Measurements from ENCODE around the gene COLQ. TPM values are rescaled to one million over a fixed set of nuclear protein-coding genes. Genes with fewer than 3 reads are reported as not detected.

The COLQ gene
- total RNA-seq, 2 experiments from 2014 or later: 3.6 to 5.2 TPM

GRCh38 chr3:15479400-15480224, 41.9 kb downstream of the COLQ start:
- no peak for DNase-seq
- Mint-ChIP-seq H3K36me3 (ENCODE audit: low read depth) (no peaks in the 10 kb centered on the region), H3K4me1 (peaks cover 2% of the 10 kb centered on the region), H3K9me3 (no peaks in the 10 kb centered on the region), H3K4me3 (no peak overlapping the region), H3K27me3 (peaks cover 26% of the 10 kb centered on the region), H3K27ac (no peak overlapping the region)
- ChIA-PET CTCF (interaction anchor here (1.0 kb wide), 1 partner anchor 8 kb away, joined by 3 read pairs; no protein-coding TSS in a partner anchor), POLR2A (no interaction called here)

- Mint-ChIP-seq H3K36me3 (ENCODE audit: low read depth) (no peaks in the 10 kb centered on the region), H3K27ac (no peak overlapping the region), H3K27me3 (peaks cover 17% of the 10 kb centered on the region), H3K9me3 (no peaks in the 10 kb centered on the region), H3K4me3 (no peak overlapping the region), H3K4me1 (peaks cover 2% of the 10 kb centered on the region)
- DNase-seq: no peak
- ChIA-PET CTCF (no interaction called here), POLR2A (no interaction called here)
Measured at GRCh38 chr3:15478640-15478979, 42.9 kb downstream of the COLQ start.

DNA sequence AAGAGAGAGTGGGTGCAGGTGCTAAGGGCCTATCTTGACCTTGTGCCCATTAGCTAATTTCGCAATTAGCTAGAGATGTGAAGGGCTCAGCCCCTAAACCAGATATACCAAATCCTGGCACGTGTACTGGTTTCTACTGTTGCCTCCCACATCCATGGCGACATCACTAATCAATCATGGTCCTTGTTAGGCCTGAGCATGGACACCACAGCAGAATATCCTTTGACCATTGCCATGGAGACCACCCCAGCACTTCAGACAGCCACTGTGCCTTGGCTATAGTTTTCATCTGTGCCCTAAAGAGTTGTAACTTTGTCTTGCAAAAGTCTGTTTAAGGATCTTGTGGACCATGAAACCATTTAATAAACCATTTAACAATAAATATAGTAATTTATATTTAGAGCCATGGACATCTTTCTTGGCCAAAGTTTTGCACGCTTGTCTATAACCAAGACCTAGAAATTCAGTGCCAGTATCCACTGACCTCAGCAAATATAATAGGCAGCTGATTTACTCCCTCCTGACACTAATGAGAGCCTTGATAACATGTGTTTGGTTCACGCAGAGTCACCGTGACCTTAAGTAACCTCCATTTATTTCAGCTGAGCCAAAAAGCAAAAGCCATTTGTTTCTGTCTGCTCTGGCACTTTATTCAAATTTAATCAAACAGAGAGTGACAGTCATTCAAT, 43.4 kb downstream of the COLQ start:
- DNase-seq: no peak
- ChIA-PET CTCF (no interaction called here), POLR2A (no interaction called here)
- H3K9me3 Mint-ChIP-seq: no peaks in the 10 kb centered on the region
- H3K27me3 Mint-ChIP-seq: peaks cover 13% of the 10 kb centered on the region
- no peak overlapping the region for H3K27ac Mint-ChIP-seq
- H3K4me3 Mint-ChIP-seq: no peak overlapping the region
- no peaks in the 10 kb centered on the region for H3K36me3 Mint-ChIP-seq (ENCODE audit: low read depth)
- no peaks in the 10 kb centered on the region for H3K4me1 Mint-ChIP-seq

DNA sequence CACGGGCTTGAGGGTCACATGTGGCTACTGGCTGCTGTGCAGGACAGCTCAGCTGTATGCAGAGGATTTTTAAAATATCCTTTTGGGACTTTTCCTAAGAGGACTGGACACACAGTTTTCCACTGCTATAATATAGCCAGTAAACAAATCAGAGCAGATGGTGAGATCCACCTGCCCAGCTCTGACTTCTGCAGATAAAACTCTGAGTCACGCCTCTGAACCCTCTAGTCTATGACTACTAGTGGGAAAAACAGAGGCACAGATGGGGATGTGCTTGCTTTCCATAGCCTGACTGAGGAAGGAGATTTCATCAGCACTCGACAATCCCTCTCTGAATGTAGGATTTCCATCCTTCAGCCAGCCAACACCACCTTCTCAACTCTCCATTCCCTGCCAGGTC, 45.1 kb downstream of the COLQ start:
- no peak for DNase-seq
- ChIA-PET POLR2A (no interaction called here), CTCF (no interaction called here)
- Mint-ChIP-seq H3K4me1 (no peaks in the 10 kb centered on the region), H3K36me3 (ENCODE audit: low read depth) (no peaks in the 10 kb centered on the region), H3K9me3 (no peaks in the 10 kb centered on the region), H3K4me3 (no peak overlapping the region), H3K27ac (no peak overlapping the region), H3K27me3 (peaks cover 2% of the 10 kb centered on the region)

- Mint-ChIP-seq H3K4me1 (no peaks in the 10 kb centered on the region), H3K4me3 (no peak overlapping the region), H3K27me3 (no peaks in the 10 kb centered on the region), H3K9me3 (no peaks in the 10 kb centered on the region), H3K27ac (no peak overlapping the region), H3K36me3 (ENCODE audit: low read depth) (no peaks in the 10 kb centered on the region)
- no peak for DNase-seq
- ChIA-PET CTCF (no interaction called here), POLR2A (no interaction called here)
Measured at GRCh38 chr3:15475161-15475560, 46.3 kb downstream of the COLQ start.

DNA sequence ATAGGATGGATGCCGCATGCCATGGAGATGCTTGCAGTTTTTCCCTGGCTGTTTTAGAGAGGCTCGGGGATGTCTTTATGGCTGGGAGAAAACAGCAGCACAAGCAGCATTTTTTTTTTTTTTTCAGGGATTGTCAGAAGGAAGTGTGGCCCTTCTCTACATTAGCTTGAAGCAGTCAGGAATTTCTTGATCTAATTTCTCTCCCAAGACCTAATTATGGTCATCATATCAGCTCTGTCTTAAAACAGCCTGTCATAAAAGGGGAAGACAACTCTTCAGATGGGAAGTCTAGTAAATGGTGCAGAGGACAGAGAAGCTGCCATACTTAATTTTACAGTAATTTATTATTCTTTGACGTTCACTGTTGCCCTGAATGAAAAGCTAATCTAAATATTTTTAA, 49.6 kb downstream of the COLQ start:
- Mint-ChIP-seq H3K9me3 (no peaks in the 10 kb centered on the region), H3K27me3 (no peaks in the 10 kb centered on the region), H3K27ac (no peak overlapping the region), H3K36me3 (ENCODE audit: low read depth) (no peaks in the 10 kb centered on the region), H3K4me1 (peaks cover 3% of the 10 kb centered on the region), H3K4me3 (no peak overlapping the region)
- CTCF ChIA-PET: interaction anchor here (1.0 kb wide), 1 partner anchor 204 kb away, joined by 3 read pairs; no protein-coding TSS in a partner anchor
- POLR2A ChIA-PET: no interaction called here
- DNase-seq: no peak

- Mint-ChIP-seq H3K36me3 (ENCODE audit: low read depth) (peaks cover 3% of the 10 kb centered on the region), H3K27me3 (no peaks in the 10 kb centered on the region), H3K9me3 (no peaks in the 10 kb centered on the region), H3K4me1 (peaks cover 3% of the 10 kb centered on the region), H3K27ac (no peak overlapping the region), H3K4me3 (no peak overlapping the region)
- no peak for DNase-seq
- POLR2A ChIA-PET: no interaction called here
- CTCF ChIA-PET: interaction anchor here (1.0 kb wide), 1 partner anchor 203 kb away, joined by 3 read pairs; no protein-coding TSS in a partner anchor
Measured at GRCh38 chr3:15470849-15471248, 50.7 kb downstream of the COLQ start.

- POLR2A ChIA-PET: no interaction called here
- CTCF ChIA-PET: no interaction called here
- Mint-ChIP-seq H3K9me3 (no peaks in the 10 kb centered on the region), H3K4me1 (peaks cover 3% of the 10 kb centered on the region), H3K36me3 (ENCODE audit: low read depth) (peaks cover 3% of the 10 kb centered on the region), H3K27me3 (no peaks in the 10 kb centered on the region), H3K27ac (no peak overlapping the region), H3K4me3 (no peak overlapping the region)
- DNase-seq: no peak
Measured at GRCh38 chr3:15470261-15470660, 51.2 kb downstream of the COLQ start.

GRCh38 chr3:15467227-15468181, 54.0 kb downstream of the COLQ start:
- Mint-ChIP-seq H3K9me3 (no peaks in the 10 kb centered on the region), H3K36me3 (ENCODE audit: low read depth) (peaks cover 3% of the 10 kb centered on the region), H3K4me3 (no peak overlapping the region), H3K27ac (no peak overlapping the region), H3K27me3 (no peaks in the 10 kb centered on the region), H3K4me1 (peaks cover 8% of the 10 kb centered on the region)
- POLR2A ChIA-PET: interaction anchor here (0.5 kb wide), 1 partner anchor 78 kb away, joined by 3 read pairs; no protein-coding TSS in a partner anchor
- CTCF ChIA-PET: interaction anchor here (0.5 to 0.8 kb wide), 3 partner anchors 64 to 362 kb away, joined by 3 to 4 read pairs (median 3); no protein-coding TSS in a partner anchor
- no peak for DNase-seq

GRCh38 chr3:15465876-15466585, 55.5 kb downstream of the COLQ start:
- peaks cover 20% of the 10 kb centered on the region for H3K4me1 Mint-ChIP-seq
- no peak overlapping the region for H3K27ac Mint-ChIP-seq
- H3K9me3 Mint-ChIP-seq: no peaks in the 10 kb centered on the region
- CTCF ChIA-PET: no interaction called here
- no peak overlapping the region for H3K4me3 Mint-ChIP-seq
- POLR2A ChIA-PET: no interaction called here
- peaks cover 3% of the 10 kb centered on the region for H3K36me3 Mint-ChIP-seq (ENCODE audit: low read depth)
- DNase-seq: no peak
- no peaks in the 10 kb centered on the region for H3K27me3 Mint-ChIP-seq

DNA sequence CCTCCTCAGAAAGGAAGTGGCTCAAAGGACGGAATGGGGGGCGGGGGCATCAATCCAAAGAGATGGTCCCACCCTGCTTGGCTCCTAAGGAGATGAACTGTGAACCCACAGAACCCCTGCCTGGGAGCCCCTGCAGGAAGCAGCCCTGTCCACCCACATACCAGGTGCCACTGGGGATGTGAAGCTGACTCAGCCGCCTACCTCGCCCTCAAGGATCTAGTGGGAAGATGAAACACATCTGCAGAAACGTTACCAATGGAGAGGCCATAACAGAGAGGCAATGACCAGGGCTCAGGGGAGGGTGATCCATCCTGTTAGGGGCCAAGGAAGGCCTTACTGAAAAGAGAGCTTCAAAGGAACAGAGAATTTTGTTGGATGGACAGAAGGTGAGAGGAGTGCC, 59.1 kb downstream of the COLQ start:
- ChIA-PET POLR2A (no interaction called here), CTCF (no interaction called here)
- H3K27me3 Mint-ChIP-seq: no peaks in the 10 kb centered on the region
- peaks cover 3% of the 10 kb centered on the region for H3K36me3 Mint-ChIP-seq (ENCODE audit: low read depth)
- DNase-seq: no peak
- no peaks in the 10 kb centered on the region for H3K9me3 Mint-ChIP-seq
- H3K27ac Mint-ChIP-seq: no peak overlapping the region
- peaks cover 30% of the 10 kb centered on the region for H3K4me1 Mint-ChIP-seq
- H3K4me3 Mint-ChIP-seq: no peak overlapping the region

DNA sequence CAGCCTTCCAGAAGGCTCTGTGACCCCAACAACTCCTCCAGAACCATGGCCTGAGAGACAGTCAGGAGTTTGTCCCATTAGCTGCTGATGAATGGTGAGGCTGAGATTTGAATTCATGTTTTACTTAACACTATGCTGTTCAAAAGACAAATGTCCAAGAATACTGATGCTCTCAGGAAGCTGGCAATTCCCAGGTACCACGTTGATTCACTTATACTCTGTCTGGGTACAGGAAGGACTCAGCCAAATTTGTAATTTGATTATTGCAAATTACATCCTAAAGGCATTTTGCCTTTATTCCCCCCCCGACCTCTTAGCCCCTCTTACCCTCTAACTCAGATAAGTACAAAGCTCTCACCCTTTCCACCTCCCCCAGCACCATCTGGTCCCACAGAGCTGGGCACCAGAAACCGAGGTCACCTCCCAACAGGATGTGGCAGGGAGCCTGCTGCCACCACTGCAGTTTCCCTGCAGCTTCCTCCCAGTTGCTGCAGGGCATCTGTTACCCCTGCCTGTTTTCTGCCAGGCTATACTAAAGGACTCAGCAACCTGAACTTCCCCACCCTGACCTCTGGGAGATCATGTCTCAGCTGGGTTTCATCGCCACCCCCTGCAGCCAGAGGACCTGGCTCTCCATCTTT, 60.5 kb downstream of the COLQ start:
- ChIA-PET CTCF (interaction anchor here (1.0 kb wide), 1 partner anchor 8 kb away, joined by 3 read pairs; no protein-coding TSS in a partner anchor), POLR2A (interaction anchor here (0.6 to 1.2 kb wide), 2 partner anchors 75 to 255 kb away, joined by 3 to 4 read pairs; partner anchors contain the start of gene CAPN7)
- peak; percentile 52 for DNase-seq
- Mint-ChIP-seq H3K4me1 (peaks cover 29% of the 10 kb centered on the region), H3K36me3 (ENCODE audit: low read depth) (peaks cover 2% of the 10 kb centered on the region), H3K9me3 (no peaks in the 10 kb centered on the region), H3K4me3 (no peak overlapping the region), H3K27me3 (no peaks in the 10 kb centered on the region), H3K27ac (peak overlapping the region; percentile 34)

Measured in activated CD4-positive, alpha-beta memory T cell treated with anti-CD3 and anti-CD28 coated beads, Interleukin-2, amount 10 ng/mL, durations not matched to agents 7 days and 5 days (primary cell).